Cerebellar nuclear complex (tissue), 1 donor: ENCODE results near the gene NXF1.
"Not testable (repeated sequence)": the region's sequence is repeated elsewhere in the genome, so short reads cannot be mapped to it uniquely, and the experiment has no call there.

Source experiments
- DNase-seq, 2 experiments: peaks; one replicate each; lab custom pipeline; 2025; lab: John Stamatoyannopoulos, UW

NXF1 gene

DNA sequence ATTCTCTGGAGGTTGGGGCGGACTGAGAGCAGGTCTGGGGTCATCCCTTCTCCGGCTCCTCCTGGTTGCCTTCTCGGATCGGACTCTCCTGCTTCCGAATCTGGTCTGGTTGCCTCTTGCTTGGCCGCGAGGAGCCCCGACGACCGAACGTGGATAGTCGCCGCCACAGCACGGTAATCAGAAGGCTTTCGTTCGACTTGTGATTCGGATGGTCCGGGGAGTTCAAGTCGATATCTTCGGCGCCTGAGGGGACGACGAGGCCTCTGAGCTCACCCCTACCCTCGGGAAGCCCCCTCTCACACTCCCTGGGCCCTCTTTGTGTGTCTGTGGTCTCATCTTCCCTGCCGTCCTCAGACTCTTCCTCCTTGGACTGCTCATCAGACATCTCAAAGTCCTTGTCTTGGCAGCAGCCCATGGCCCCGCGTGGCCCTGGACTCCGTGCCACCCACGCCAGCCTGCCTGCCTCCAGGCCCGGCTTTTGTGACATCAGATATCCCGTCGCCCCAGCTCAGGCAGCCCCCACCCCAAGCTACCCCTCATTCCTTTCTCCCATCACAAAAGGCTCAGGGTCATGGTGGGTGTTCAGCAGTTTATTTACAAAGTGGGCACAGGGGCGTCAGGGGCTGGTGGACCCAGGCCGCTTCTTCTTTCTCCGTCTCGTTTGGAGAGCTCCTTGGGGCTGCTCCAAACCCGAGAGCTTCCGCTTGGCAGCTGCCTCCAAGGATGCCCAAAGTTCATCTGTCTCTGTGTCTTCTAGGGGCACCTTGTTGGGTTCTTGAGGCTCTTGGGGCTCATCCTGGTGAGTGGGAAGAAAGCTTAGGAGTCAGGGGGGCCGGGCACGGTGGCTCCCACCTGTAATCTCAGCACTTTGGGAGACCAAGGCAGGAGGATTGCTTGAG is 27.3 kb upstream of the NXF1 start, which contains the start of gene TEX54:
Gene TEX54 (minus strand): TSS at position 506 of the 899 bp plus-strand sequence.
- no peak for DNase-seq

DNA sequence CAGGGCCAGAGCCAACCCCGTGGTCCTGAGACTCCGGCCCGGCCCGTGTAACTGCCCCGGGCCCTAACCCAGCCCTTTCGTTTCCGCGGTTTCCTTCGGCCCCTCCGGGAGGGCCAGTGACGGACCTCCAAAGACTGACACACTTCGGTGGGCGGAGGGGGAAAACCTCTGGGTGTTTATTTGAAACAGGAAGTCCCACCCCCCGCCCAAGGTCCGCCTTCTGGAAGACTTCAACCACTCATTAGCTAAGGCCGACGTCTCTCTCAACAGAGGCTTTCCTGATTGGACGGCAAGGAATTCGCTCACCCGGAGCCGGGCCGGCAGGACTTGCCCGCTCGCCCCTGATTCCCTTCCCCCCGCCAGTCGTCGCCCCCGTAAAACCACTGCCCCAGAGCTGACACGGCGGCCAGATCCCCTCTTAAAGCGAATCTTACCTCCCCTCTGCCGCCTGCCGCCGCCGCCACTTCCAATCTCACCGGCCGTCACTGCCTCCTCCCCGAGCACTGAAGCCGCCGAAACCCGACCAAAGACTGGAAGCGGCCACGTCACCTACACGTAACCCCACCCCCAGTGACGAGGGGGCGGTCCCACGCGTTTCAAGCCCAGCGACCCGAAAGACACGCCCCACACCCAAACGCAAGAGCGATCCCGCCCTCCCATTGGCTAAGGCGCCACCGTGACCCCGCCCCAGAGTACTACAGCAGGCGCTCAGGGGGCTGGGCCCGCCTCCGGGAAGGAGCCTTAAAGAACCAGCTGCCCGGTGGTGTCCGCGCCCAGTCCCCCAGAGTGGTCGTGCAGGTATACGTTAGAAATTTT is 26.5 kb upstream of the NXF1 start, which contains the start of gene STX5:
Gene STX5 (minus strand): TSS at position 532 of the 816 bp plus-strand sequence. CDS start 808 bp downstream, outside the sequence.
- peak; percentile 91 to 95 for DNase-seq

DNA sequence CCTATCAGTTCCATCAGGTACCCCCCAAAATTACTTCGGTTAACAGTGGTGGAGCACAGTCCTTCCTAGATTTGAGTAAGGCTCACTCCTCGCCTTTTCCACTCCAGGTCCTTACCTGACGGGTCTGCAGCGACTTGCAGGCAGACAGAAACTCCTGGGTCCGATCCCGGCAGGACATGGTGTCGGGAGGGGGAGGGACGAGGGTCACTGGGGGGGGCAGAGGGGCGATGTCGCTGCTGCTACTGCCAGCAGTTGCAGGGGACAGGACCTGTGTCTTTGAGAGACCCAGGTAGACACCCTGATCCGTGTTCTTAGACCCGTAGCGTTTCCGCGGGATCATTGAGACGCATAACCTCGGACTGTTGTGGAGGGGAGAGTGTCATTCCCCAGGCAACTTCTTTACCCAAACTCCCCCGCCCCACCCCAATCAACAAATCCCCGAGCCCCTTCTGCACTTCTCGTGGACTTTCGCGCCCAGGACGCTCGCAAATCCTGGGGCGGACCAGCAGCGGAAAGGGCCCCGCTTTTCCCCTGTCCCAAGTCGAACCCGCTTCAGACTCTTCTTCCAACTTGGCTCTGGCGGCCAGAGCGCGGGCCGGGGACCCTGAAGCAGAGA is 25.8 kb upstream of the NXF1 start:
- no peak for DNase-seq

DNA sequence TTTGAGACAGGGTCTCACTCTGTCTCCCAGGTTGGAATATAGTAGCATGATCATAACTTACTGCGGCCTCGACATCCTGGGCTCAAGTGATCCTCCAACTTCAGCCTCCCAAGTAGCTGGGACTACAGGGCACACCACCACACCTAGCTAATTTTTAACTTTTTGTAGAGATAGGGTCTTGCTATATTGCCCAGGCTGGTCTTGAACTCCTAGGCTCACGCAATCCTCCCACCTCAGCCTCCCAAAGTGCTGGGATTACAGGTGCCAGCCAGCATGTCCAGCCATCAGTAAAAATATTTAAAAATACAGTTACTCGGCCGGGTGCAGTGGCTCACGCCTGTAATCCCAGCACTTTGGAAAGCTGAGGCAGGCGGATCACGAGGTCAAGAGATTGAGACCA is 22.9 kb upstream of the NXF1 start:
- not testable (repeated sequence) for DNase-seq

DNA sequence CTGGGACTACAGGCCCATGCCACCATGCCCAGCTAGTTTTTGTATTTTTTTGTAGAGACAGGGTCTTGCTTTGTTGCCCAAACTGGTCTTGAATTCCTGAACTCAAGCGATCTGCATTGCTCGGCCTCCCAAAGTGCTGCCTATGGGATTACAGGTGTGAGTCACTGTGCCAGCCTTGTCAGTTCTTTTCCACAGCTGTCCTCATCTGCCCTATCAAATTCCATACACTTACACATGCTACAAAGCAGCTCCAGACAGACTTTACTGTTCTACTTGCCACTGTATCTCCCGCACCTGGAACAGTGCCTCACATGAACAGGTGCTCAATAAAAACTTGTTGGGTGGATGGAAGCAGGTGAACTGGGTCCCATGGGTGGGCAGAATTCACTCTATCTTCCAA is 18.4 kb upstream of the NXF1 start:
- no peak for DNase-seq

DNA sequence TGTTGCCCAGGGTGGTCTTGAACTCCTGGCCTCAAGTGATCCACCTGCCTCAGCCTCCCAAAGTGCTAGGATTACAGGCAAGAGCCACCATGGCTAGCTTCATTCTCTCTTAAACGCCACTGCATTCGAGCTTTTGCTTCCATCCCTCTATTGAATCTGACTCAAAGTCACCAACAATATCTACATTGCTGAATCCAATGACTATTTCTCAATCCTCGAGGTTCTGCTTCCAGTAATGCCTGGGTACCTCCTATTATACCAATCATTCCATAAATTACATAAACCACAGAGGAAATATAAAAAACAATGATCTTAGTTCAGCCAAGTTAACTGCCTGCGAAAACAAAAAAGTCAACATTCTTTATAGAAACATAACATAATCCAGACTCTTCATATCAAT is 11.9 kb upstream of the NXF1 start:
- no peak for DNase-seq

DNA sequence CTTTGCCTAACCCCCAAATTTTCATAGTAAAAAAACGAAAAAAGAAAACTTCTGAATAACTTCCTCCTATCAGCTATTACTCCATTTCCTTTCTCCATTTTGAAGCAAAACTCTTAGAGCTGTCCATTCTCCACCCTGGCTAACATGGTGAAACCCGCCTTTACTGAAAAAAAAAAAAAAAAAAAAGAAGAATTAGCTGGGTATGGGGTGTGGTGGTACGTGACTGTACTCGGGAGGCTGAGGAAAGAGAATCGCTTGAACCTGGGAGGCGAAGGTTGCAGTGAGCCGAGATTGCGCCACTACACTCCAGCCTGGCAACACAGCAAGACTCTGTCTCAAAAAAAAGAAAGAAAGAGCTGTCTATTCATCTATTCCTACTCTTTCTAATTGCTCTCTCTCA is 11.3 kb upstream of the NXF1 start:
- no peak for DNase-seq

DNA sequence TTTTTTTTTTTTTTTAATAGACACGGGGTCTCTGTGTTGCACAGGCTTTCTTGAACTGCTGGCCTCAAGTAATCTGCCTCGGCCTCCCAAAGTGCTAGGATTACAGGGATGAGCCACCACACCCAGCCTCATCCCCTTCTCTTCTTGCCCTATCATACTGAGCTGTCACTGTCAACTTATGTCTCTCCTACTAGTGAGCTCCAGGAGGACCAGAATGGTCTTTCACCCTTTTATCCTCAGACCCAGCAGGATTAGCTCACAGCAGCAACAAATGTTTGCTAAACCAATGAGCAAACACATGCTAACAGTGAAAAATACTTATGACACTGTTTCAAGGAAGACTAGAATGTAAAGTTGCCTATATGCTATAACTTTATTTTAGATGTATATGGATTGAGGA is 6.4 kb upstream of the NXF1 start:
- no peak for DNase-seq

DNA sequence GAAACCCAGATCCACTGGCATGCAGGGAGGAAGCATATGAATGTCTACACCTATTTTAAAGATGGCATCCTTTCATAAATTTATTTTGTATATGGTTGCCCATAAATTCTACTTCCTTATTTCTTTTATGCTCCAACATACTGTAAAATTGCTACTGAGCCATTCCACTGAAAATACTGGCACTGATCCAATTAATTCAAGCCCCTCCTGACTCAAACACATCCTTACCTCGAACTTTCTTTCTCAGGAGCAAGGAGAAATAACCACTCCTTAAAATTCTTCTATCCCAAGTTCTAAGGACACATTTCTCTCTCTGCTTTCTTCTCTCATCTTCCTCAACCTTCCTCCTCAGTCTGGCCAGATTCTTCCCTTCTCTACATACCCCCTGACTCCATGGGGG is 5.5 kb upstream of the NXF1 start:
- DNase-seq = no peak

DNA sequence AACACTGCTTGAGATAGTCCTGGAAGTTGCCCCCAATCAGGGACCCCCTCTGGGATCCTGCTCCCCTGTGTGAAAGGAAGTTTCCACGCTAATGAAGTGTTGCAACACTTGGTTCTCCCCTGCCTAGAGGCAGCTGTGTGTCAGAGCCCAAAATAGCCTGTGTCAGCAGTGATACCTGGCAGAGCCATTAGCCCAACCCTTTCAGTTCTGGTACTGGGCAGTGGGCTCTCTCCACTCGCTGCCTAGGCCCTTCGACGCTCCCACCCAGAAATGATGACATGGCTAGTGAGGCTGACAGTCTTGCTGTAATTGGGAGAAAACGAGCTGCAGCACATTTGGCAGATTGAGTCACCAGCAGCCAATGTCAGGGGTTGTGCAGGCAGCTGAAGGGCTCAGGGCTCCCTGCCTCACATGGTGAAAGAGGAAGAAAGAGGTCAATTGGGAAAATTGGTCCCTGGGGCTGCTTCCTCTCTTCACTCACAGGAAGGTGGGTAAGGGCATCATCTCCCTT is 1.4 kb upstream of the NXF1 start:
- DNase-seq = no peak

DNA sequence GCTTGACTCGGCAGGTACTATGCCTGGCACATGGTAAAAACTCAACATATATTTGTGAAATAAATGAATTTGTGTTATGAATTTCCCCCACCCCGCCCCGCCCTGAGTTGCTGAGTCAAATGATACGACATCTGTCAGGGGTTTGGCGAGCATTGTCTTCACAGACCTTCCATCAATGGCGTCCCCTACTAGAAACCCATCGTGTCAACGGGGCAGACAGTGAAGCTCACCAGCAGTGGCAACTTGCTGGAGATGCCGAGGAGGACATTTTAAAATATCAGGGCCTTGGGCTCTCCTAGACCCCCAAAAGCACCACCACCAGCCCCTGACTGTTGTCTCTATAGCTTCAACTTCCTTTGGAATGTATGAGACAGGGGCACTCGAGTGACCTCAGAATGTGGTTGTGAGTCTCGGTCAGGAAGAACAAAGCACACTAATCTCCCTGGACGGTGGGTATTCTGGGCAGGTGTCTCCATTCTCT is 761 bp upstream of the NXF1 start:
- no peak for DNase-seq

DNA sequence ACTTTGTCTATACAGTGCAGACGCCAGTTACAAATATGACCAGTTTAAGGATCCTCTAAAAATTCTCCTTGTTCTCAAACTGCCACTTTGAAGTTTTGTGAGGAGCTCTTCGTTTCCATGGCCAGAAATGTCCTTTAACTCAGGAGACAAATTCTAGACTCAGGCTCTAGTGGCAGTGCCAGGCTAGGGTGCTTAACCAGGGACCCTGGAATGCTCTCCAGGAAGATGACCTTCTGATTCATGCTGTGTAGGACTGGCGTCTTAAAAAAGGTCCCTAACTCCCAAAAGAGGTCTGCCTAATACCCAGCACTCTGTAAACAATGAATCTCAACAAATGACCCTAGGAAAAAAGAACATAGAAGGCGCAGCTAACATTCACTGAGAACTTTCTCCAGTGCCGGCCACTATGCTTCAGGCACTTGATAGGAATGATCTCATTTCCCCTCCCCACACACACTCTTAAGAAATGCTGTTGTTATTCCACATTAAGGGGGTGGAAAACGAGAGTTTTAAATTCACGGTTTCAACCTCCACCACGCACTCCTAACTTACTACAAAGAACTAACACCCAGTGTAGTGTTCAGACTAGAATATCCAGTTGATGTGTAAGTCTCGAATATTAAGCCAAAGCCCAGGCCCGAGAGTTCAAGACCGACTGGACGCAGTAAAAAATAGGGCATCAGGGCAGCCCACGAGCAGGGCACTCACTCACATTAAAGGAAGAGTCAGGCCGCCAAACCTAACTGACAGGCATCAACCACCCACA is 747 bp downstream of the NXF1 start:
- no peak for DNase-seq

DNA sequence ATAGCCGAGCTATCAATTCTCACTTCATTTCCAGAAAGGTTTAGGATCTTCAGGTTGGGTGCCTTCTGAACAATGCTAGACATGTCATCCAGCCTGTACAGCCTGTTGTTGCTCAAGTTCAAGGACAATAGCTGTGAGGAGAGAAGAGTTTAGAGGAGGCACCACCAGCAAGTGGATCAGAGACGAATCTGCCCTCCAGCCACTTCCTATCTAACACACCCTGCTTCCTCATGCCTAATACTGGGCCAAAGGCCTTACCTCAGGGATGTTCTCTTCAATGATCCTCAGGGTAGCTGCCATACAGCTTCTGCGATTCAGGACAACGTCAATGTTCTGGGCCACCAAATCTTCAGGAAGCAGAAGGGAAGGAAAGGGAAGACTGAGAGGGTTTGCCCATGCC is 4.2 kb downstream of the NXF1 start:
- no peak for DNase-seq

DNA sequence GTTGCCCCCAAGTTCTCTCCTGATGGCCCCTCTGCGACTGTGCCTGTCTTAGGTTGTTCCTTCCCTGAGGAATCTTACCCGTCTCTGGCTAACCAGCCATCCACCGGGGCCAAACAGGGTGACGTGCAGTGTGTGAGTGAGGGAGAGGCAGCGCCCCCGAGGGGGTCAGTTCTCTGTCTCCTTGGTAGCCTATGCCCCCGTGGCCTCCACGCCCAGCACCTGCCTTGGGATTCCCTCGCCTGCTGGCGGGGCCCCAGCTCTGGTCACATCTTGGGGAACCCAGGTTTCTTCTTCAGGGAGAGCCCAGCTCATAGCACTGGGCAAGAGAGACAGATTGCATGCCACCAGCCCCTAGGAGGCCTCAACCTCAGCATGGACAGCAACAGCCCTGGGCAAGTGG is 5.8 kb downstream of the NXF1 start:
- DNase-seq = no peak

DNA sequence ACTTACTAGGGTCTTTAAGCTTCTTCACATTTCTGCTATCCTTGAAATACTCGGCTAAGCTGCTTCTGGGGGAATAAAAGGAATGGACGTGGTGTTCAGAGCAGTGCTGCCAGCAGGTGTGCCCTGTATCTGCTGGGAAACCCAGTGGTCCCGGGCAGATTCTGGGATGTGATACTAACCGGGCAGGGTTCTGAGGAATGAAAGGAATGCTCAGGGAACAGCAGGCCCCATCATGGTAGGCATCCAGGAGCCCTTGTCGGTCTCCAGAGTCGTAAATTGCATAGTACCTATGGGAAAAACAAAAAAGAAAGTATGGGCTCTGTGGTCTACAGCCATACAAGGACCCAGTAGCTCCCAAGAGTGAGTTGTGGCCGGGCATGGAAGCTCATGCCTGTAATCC is 9.0 kb downstream of the NXF1 start:
- no peak for DNase-seq

DNA sequence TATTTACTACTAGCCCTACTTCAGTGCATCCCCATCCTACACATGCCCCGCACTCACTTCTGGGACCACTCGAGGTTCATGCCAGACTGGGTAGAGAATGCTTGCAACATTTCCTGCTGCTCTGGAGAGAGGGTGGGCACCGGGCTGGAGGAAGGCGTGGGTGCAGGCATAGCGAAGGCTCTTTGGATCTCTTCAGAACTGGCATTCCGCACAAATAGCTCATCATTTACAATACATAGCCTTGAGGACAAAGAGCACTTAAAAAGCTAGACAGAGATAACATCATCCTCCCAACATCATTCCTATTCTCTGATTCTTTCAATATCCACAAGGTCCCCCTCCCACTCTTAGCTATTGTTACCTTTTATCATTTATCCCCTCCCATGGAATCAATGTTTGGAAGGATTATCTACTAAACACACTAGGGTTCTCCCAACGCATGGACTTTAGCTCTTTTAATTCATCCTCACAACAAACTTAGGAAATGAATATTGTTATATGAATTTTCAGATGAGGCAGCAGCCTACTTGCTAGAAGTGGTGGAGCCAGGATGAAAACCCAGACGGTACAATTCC is 11.0 kb downstream of the NXF1 start:
- DNase-seq = no peak

DNA sequence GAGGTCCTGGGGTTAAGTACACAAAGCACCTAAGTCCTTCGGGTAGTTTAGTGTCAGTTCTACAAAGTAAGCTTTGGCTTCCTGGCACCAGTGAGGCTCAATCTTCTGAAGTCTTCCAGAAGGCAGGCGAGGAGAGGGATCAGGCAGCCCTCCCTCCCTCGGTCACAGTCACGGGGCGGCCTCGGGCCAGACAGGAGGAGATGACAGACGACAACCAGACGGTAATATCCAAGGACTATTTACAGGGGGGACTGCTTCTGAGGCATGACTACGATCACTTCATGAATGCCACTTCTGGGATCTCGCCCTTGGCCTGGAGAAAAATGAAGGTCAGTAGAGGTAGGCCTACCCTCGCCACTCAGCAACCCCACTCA is 13.1 kb downstream of the NXF1 start:
- DNase-seq = no peak

DNA sequence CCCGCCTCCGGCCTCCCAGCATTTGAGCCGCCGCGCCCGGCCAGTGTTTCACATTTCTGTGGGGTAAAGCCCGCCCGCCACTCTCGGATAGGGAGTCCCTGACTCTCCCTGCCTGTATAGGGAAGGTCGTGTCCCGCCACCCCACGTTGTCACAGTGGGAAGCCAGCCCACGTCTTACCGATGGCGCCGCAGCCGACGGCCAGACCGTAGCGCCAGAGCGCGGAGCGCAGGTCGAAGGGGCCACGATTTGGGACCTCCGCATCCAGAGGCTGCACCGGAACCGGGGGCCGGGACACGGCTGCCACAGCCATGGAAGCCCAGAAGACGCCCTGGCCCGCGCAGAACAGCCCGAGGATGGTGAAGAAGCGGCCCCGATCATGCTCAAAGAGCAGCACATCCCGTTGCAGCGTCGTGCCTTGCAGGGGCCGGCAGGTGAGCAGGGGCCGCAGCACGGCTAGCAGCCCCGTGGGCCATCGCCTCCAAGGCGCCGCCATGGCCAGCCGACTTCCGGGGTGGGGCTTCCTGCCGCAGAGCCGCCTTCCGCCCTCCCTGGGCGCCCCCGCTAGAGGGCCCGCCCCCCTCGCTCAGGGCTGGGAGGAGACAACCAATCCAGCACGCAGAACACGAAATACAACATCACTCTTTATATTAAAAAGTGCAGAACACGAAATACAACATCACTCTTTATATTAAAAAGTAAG is 13.6 kb downstream of the NXF1 start, which contains the start of gene TMEM223:
Gene TMEM223 (minus strand): TSS at position 506 of the 701 bp plus-strand sequence. CDS start 12 bp downstream, at position 494.
- peak in 1 of 2 experiments; percentile 47 for DNase-seq

DNA sequence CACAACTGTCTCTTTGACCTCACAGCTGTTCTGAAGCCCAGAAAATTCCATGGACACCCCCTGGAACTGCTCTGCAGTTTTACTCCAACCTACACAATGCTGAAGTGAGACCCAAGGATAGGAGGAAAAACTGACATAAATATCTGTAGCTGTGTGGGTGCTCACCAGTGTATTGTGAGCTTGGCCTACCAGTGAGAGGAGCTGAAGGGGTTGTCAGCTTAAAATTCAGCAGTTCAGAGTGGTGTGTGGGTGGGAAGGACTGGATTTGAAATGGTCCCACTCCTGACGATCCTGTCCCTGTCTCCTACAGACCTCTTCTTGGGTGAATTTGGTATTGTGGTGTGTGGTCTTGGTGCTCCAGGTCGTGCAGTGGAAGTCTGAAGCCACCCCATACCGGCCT is 15.7 kb downstream of the NXF1 start:
- no peak for DNase-seq

DNA sequence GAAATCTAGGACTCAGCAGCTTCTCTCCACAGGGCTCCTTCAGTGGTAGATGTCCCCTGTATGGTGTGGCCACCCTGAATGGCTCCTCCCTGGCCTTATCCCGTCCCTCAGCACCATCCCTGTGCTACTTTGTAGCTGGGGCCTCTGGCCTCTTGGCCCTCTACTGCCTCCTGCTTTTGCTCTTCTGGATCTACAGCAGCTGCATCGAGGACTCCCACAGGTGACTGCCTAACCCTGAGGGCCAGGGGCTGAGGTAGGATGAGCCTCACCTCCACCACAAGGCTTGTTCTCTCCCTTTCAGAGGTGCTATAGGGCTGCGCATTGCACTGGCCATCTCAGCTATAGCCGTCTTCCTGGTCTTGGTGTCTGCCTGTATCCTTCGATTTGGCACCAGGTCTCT is 16.2 kb downstream of the NXF1 start:
- DNase-seq = no peak
